AG08395 (cell line): ENCODE data around the gene UNC13B.
"Not testable (repeated sequence)": the region's sequence is repeated elsewhere in the genome, so short reads cannot be mapped to it uniquely, and the experiment has no call there.

Experiments
- DNase-seq: peaks from one replicate; pipeline ENCODE4 v3.0.0; 2012; ENCODE audit warnings: mixed read lengths, low spot score

Gene UNC13B

GRCh38 chr9:35380619-35381018, 218.8 kb downstream of the UNC13B start:
- no peak for DNase-seq

- DNase-seq, result peak; percentile 83
Measured at GRCh38 chr9:35385042-35385441, 223.2 kb downstream of the UNC13B start.

GRCh38 chr9:35395076-35395705, 233.4 kb downstream of the UNC13B start:
- no peak for DNase-seq

GRCh38 chr9:35395706-35396101, 233.9 kb downstream of the UNC13B start:
- no peak for DNase-seq

GRCh38 chr9:35396560-35397215, 234.9 kb downstream of the UNC13B start:
- no peak for DNase-seq

GRCh38 chr9:35397216-35397698, 235.4 kb downstream of the UNC13B start:
- DNase-seq, result no peak

GRCh38 chr9:35397923-35398322, 236.1 kb downstream of the UNC13B start:
- DNase-seq, result no peak

GRCh38 chr9:35398651-35399335, 237.0 kb downstream of the UNC13B start:
- no peak for DNase-seq

GRCh38 chr9:35404865-35405264, 243.1 kb downstream of the UNC13B start:
- DNase-seq, result no peak

GRCh38 chr9:35406183-35406959, 244.6 kb downstream of the UNC13B start:
- DNase-seq, result no peak

GRCh38 chr9:35407846-35408245, 246.0 kb downstream of the UNC13B start:
- no peak for DNase-seq

GRCh38 chr9:35409434-35409833, 247.6 kb downstream of the UNC13B start:
- DNase-seq, result not testable (repeated sequence)

- DNase-seq, result no peak
Measured at GRCh38 chr9:35414889-35415288, 253.1 kb downstream of the UNC13B start.

- no peak for DNase-seq
Measured at GRCh38 chr9:35415402-35416097, 253.7 kb downstream of the UNC13B start.

GRCh38 chr9:35416098-35416427, 254.3 kb downstream of the UNC13B start:
- no peak for DNase-seq

- no peak for DNase-seq
Measured at GRCh38 chr9:35422346-35422745, 260.5 kb downstream of the UNC13B start.

GRCh38 chr9:35422753-35423152, 260.9 kb downstream of the UNC13B start:
- no peak for DNase-seq

GRCh38 chr9:35423499-35423898, 261.7 kb downstream of the UNC13B start:
- no peak for DNase-seq

GRCh38 chr9:35424356-35425352, 262.8 kb downstream of the UNC13B start:
- DNase-seq, result no peak

- no peak for DNase-seq
Measured at GRCh38 chr9:35426627-35427026, 264.8 kb downstream of the UNC13B start.

GRCh38 chr9:35431467-35431866, 269.7 kb downstream of the UNC13B start:
- no peak for DNase-seq
